GM23338 (cell line): ENCODE results near the gene MYO5B.

Experiments
- CTCF ChIP-seq, 2 experiments: fragments of 200-600 bp in 1 of 2; sonication (generic) in 1 of 2; conservative IDR thresholded peaks; 2 replicates each; pipeline versions ENCODE4 v1.5.1 to v1.6.1; 2016 to 2017; ENCODE audit warnings: antibody characterized with exemption in 2 of 2, low read depth in 2 of 2, mild to moderate bottlenecking in 2 of 2, moderate library complexity in 1 of 2
- EZH2 ChIP-seq: fragments of 200-600 bp; sonication (generic); IDR thresholded peaks from one replicate; pipeline ENCODE4 v1.8.0; 2017; ENCODE audit warnings: antibody characterized with exemption, mild to moderate bottlenecking, low read depth; ENCODE audit not compliant: unreplicated experiment
- ZNF114 ChIP-seq: fragments of 250-450 bp; sonication (Bioruptor Pico); IDR thresholded peaks from 2 replicates; pipeline ENCODE4 v1.5.0; 2020; ENCODE audit warnings: mild to moderate bottlenecking, moderate library complexity

GRCh38 chr18:49901862-49902340 is 293.0 kb downstream of the MYO5B start:
- TF ChIP-seq EZH2 (no peak), CTCF (conservative IDR thresholded peaks at IDR 0.05; ENCODE audit: low read depth in 2 of 2) (no peak), ZNF114 (CRISPR knock-in tag) (no peak)
